ENCODE measurements around the gene ALOX15B.

The ALOX15B gene

DNA sequence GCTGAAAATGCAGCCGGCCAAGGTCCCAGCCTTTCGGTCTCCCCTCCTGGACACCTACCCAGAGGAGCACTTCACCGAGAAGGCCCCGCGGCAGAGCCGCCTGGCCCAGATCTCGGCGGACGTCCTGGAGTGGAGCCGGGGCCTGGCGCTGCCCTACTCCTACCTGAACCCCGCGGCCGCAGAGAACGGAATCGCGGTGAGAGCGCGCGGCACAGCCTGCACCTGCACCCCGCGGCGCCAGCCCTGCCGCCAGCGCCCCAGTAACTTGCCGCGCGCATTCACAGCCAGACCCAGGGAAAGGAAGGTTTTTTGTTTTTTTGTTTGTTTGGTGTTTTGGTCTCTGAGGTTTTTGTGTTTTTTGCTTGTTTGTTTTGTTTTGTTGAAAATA lies 33.5 kb downstream of the ALOX15B start:
- H3K4me3 ChIP-seq (ENCODE audit: low read length) = peak overlapping the region; percentile 42
- no peak for DNase-seq (ENCODE audit: low read depth)
- TF ChIP-seq, protein P1, sequence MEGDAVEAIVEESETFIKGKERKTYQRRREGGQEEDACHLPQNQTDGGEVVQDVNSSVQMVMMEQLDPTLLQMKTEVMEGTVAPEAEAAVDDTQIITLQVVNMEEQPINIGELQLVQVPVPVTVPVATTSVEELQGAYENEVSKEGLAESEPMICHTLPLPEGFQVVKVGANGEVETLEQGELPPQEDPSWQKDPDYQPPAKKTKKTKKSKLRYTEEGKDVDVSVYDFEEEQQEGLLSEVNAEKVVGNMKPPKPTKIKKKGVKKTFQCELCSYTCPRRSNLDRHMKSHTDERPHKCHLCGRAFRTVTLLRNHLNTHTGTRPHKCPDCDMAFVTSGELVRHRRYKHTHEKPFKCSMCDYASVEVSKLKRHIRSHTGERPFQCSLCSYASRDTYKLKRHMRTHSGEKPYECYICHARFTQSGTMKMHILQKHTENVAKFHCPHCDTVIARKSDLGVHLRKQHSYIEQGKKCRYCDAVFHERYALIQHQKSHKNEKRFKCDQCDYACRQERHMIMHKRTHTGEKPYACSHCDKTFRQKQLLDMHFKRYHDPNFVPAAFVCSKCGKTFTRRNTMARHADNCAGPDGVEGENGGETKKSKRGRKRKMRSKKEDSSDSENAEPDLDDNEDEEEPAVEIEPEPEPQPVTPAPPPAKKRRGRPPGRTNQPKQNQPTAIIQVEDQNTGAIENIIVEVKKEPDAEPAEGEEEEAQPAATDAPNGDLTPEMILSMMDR (IDR thresholded peaks at IDR 0.05; ENCODE audit: insufficient read depth, low read depth, low read length, missing control alignments) = no peak

- H3K4me3 ChIP-seq (ENCODE audit: low read length) = peak overlapping the region; percentile 42
- TF ChIP-seq, protein P1 (IDR thresholded peaks at IDR 0.05; ENCODE audit: insufficient read depth, low read depth, low read length, missing control alignments) = no peak
- DNase-seq (ENCODE audit: low read depth) = no peak
Measured at GRCh38 chr17:8072729-8073461, 34.0 kb downstream of the ALOX15B start.

- TF ChIP-seq, protein P1 (IDR thresholded peaks at IDR 0.05; ENCODE audit: insufficient read depth, low read depth, low read length, missing control alignments) = peak; percentile 89
- peak; percentile 82 for DNase-seq (ENCODE audit: low read depth)
Measured at GRCh38 chr17:8073627-8074484, 35.0 kb downstream of the ALOX15B start.

GRCh38 chr17:8074554-8074953 lies 35.7 kb downstream of the ALOX15B start:
- TF ChIP-seq, protein P1 (IDR thresholded peaks at IDR 0.05; ENCODE audit: insufficient read depth, low read depth, low read length, missing control alignments) = no peak
- no peak for DNase-seq (ENCODE audit: low read depth)
- H3K4me3 ChIP-seq (ENCODE audit: low read length) = no peak overlapping the region

More at GRCh38 chr17:8073627-8074484, 35.0 kb downstream of the ALOX15B start:
- peak overlapping the region; percentile 42 for H3K4me3 ChIP-seq (ENCODE audit: low read length)

- TF ChIP-seq, protein P1 (IDR thresholded peaks at IDR 0.05; ENCODE audit: insufficient read depth, low read depth, low read length, missing control alignments) = no peak
- no peak overlapping the region for H3K4me3 ChIP-seq (ENCODE audit: low read length)
- no peak for DNase-seq (ENCODE audit: low read depth)
Measured at GRCh38 chr17:8075081-8075480, 36.2 kb downstream of the ALOX15B start.

DNA sequence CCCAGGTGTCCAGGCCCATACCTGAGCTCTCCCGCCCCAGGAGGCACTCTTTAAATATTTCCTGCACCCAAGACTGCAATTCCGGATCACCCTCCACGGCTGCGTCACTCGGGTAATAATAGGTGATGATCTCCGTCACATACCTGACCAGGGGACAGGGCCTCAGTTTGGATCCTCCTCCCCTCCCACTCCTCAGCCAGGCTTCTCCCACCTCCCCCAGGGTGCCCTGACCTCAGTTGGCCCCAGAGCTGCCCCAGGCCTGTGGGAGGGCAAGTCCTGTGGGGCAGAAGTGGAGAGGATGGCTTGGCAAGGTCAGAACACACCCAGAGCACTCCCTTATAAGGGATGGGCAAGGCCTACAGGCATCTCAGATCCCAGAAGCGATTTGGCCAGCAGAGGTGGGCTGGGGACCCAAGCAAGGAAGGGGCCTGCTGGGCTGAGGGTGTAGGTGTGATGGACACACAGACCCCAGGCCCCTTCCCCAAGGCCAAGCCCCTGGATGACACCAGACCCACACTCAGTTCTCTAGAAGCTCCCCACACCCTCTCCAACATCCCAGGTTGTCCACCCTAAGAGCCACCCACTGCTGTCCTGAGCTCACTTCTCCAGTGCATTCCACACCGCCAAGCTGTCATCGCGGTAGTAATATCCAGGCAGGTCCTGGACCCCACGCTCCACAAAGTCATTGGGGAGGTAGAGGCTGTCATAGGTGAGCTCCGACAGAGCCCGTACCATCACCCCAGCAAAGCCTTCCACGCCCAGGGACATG lies 36.9 kb downstream of the ALOX15B start:
- TF ChIP-seq, protein P1 (IDR thresholded peaks at IDR 0.05; ENCODE audit: insufficient read depth, low read depth, low read length, missing control alignments) = no peak
- no peak overlapping the region for H3K4me3 ChIP-seq (ENCODE audit: low read length)
- no peak for DNase-seq (ENCODE audit: low read depth)

All from epithelial cell of esophagus (primary cell).